Hippocampal formation (tissue), 2 donors: ENCODE measurements around the gene XRCC4.

Source experiments
- DNase-seq, 2 donors: peaks; one replicate each; lab custom pipeline; 2025; lab: John Stamatoyannopoulos, UW

XRCC4 gene

DNA sequence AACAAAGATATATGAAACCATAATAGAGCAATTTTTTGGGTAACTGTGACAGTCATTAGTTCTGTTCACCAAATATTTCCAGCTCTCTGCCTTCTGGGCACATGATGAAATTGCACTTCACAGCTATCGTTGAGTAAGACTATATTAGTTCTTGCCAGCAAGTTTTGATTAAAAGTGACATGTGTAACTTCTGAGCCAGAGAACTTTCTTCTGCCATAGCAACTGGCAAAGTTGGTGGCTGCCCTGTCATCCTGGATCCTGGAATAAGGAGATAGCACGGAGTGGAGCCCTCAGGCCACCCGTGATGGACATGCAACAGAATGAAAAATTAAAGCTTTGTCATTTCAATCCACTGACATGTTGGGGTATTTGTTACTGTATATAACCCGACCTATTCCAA is 199.8 kb downstream of the XRCC4 start:
- DNase-seq = no peak

DNA sequence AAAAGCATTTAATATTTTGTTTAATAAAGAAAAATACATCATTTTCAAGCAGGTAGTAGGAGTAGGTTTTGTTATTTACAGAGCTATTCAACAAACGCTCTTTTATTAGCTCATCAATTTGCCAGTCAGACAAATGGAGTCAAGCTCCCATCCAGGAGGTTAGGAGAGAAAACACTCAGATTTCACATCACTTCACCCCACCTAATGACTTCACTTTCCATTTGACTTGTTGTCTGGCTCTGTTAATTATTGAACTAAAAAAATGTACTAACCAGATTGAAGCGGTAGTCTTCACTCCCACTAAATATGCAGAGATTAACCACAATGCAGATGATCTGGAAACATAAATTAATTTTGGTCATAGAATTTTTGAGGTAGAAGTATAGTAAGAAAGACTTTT is 200.6 kb downstream of the XRCC4 start:
- no peak for DNase-seq

DNA sequence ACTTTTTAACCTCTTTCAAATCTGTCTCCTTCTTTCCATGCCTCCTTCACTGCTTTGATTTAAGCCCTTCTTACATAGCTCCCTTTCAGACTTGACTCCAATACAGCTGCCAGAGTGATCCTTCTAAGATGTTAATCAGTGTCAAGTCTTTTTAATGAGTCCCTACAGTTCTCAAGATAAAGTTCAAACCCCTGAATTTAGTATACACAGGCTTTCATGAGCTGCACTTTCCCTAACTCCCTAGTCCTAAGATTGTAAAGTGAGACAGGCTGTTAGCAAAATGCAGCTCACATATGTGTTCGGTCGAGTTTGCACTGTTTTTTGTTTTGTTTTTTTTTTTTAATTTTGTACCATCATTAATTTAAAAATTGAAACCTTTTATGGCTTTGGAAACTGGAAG is 203.8 kb downstream of the XRCC4 start:
- no peak for DNase-seq

DNA sequence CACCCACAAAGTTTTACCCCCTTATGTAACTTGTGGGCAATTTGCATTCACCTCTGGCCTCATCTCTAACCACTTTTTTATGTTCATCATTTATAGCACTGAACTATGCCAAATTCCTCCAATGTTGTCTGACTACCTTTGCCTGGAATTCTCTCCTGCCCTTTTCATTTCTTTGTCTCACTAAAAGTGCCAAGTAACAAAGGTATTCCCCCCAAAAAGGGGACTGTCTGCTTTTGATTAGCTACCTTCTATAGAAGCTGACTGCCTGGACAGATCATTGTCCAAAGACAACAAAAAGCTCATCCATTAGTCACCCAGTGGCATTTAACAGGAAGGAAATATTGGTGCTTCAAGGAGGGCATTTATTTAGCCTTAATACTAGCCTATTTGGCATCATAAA is 204.3 kb downstream of the XRCC4 start:
- DNase-seq = no peak

DNA sequence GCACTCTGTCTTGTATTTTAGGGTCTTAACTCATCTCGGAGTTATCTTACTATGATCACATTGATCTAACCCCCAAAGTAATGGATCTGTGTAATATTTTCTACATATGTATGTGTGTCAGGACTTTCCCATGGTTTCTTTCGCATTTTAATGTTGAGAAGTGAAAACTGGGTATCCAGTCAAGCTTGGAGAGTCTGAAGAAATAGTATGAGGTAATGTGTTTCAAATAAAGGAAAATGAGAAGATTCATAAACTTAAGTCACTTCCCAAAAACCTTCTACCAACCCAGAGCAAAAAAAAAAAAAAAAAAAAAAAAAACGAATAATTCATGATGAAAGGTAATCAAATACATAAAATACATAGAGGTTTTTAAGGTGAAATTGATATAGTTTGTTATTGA is 206.4 kb downstream of the XRCC4 start:
- no peak for DNase-seq

DNA sequence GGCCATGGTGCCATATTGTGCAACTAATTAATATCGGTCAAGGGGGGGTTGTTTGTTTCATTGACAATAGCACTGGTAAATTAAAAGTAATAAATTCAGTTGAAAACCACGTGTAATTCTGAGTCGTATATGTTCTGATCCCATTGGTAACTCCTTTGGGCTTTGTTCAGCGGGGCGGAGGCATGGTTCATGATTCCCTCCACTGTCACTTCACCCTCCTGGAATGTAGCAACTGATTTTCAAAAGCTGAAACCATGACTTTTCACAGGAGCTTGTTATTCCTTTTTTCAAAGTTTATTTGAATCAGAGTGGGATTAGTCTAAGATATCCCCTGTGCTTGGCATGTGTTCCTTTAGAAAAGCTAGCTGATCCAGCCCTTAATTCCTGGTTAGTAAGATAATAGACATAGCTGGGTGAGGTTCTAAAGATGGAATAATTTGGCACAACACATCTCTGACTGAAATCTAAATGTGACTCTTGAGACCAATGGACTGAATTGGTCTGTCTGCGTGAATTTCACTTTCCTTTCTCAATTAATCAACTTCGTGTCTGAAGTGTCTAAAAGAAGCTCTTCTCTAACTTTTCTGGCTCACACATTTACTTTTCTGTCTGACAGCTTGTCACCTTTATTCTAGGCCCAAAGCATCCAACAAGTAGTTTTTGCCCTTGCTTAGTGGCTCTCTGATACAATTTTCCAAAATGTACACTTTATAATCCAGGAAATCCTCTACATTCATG is 208.5 kb downstream of the XRCC4 start:
- no peak for DNase-seq

DNA sequence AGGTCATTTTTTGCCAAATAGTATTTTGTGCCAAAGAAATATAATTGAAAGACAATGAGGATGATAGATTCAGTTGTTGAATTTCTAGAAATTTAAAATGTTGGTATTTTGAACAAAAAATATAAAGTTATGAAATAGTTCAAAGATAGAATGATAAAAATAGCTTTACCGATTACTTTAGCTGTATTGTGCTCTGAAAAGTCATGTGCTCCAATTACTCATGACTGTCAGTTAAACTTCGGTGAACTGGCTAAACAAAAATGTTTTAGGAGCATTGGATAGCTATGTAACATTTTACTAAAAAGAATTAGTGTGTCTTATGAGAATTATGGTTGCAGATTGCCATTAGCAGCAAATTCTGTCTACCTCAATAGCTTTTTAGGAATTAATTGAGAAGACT is 216.9 kb downstream of the XRCC4 start:
- DNase-seq = no peak

DNA sequence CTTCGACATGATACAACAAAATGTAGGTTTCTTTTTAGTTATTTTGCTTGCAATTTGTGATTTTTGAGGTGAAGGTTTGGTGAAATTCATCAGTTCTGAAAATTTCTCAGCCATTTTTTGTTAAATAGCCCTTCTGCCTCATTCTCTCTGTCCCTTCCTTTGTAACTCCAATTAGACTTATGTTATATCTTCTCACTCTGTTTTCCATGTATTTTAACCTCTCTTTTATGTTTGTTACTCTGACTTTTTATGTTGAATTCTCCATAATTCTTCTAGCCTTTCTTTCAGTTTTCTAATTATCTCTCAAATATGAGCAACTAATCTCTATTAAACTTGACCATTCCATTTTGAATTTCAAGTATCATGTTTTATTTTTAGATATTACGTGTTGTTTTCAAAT is 222.0 kb downstream of the XRCC4 start:
- no peak for DNase-seq

DNA sequence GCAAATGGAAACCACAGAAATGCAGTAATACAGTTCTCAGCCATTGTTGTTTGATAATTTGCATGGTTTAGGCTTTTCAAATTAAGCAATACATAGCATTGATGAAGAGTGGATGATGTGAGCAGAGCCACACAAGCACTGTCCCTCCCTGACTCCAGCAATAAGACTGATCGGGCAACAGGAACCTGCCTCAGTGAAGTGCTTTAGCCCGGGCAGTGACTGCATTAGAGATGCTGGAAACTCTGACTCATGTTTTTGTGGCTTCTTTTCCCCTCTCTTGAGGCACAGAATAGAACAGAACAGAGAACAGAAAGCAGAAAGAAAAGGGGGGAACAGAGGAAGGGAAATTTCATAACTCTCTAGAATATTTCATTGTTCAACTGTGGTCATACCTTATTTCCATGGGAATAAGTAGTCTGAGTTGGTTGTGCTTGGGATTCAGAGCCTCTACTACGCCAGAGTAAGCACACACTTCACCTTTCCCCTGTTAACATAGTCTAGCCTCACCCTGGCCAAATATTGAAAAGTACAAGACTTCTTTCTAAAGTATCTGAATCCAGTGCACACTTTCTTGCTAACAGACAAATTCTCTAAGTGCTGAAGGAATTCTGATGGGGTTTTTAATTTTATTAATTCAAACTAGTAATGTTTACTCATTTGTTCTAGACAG is 229.4 kb downstream of the XRCC4 start:
- no peak for DNase-seq

DNA sequence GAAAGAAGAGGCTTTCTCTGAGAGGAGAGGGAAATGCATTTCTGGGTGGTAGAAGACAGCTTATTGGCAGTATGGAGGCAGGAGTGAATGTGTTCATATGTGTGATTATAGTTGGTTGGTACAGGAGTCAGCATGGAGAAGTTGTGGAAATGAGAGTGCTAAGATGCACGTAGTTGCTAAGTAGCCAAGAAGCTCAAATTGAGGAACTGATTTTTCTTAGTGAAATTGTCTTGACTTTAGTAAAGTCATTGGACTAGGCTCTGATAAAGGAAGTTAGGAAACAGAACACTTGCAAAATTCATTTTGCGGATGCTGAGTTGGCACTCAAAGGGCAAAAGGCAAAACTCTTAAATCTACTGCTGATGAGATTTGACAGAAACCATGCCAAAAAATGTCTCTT is 235.3 kb downstream of the XRCC4 start:
- peak in 1 of 2 donors; percentile 15 for DNase-seq

DNA sequence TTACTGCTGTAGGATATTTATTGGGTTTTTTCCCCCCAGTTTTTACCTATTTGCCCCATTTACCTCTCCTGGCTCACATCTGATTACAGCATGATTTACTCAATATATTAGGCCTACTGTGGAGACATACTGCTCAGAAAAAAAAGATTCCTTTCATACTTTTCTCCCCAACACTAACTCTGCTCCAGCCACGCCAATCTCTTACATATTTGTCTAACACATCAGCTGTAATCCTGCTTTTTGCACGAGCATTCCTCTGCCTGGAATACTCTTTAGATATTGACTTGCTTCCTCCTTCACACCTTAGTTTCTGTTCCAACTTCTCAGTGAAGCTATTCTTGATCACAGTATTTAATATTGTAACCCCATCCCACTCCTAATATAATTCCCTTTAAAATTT is 236.1 kb downstream of the XRCC4 start:
- DNase-seq = no peak

DNA sequence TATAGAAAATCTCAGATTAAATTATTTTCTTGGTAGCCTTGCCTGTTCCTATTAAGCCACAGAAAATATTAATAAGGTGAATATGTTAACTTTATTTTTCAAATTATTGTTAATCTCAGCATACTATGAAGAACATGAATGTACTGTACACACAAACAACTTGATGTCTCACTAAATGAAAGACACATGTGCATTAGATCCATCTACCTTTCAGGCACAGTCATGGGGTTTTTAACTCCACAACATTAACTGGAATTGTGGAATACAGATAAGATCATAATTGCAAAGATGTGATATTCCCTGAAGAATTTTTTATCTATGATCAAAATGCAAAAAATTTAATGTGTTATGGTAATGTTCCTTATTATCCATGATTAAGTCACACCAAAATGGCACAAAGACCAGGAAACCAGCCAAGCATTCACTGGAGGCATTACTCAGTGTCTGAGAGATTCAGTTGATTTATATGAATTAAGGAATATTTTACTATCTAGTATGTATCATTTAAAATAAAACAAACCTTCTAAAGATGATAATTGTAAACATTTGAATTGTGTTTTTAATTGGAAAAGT is 244.2 kb downstream of the XRCC4 start:
- DNase-seq = no peak

DNA sequence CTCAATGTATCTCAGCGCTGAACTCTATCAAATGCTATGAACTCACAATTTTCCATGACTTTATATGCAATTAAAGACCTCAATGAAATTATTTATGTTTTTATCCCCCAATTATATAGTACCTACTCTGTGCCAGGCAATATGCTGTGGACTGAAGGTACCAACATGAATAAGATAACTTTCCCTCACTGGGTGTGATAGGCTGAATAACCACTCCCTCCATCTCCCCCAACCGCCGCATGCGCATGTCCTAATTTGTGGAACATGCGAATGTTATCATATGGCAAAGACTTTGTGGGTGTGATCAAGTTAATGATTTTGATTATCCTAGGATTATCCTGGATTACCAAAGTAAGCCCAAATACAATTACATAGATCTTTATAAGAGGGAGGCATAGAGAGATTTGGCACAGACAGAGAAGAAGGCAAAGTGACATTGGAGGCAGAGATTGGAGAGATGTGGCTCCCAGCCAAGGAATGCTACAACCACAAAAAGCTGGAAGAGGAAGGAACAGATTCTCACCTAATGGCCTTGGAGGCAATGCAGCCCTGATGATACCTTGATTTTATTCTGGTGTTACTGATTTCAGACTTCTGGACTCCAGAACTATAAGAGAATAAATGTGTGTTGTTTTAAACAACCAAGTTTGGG is 245.1 kb downstream of the XRCC4 start:
- no peak for DNase-seq

DNA sequence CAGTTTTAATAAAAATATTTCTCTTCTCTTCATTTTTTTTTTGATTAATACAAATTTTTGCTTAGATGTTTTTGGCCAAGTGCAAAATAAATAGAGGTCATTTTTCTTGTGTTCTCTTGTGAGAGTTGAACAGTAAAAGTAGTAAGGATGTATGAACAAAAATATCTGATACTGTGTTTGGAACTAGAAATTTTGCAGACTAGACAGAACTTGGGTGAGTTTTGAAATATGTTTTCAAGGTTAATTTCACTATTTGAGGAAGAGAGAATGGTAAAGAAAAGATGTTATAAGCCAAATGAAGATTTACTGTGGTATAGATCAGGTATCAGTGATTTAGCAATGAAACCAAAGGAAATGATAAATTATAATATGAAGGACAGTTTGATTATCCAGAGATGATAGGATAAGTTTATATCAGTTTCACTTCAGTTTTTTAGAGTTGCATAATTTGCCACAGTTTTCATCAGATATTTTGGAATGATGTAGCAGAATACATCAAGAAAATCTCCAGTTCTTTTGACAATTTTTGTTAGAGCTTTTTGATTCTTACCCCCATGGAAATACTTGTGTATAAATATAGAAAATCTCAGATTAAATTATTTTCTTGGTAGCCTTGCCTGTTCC is 246.3 kb downstream of the XRCC4 start:
- DNase-seq = no peak

DNA sequence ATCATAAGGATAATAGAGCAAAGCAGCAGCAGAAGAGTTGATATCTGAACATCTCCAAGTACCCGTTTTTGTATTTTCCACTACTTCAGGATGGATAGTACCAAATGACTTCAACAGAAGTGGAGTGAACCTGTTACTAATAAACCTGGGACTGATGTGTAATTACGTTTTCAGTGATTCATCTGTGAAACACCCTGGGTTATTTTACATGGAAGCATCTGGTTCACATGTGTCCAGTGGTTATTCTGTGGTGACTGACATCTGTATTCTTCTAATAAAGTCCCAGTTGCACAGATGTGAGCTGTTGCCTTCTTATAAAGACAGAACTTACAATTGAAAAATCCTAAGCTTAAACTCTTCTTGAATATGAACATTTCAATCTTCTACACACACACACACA is 254.5 kb downstream of the XRCC4 start:
- no peak for DNase-seq

DNA sequence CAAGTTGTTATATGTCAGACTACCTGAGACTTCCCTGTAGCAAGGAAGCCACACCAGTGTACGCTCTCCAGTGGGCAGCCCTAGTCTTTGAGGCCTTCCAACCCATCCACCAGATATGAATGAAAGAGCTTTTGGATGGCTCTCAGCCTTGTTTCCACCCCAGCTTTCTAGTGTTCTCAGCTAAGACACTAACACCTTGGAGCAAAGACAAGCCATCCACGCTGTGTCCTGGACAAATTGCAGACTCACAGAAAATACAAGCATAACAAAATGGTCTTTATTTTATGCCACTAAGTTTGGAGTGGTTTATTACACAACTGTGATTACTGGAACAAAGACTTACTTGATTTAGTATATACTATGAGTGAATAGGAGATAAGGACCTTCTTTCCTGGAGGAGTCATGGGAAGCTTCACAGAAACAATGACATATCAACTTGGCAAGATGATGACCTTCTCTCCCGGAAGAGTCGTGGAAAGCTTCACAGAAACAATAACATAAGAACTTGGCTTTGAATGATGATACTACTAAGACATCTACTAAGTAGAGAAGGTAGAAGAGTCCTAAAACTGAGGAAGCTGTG is 260.2 kb downstream of the XRCC4 start:
- DNase-seq = no peak

DNA sequence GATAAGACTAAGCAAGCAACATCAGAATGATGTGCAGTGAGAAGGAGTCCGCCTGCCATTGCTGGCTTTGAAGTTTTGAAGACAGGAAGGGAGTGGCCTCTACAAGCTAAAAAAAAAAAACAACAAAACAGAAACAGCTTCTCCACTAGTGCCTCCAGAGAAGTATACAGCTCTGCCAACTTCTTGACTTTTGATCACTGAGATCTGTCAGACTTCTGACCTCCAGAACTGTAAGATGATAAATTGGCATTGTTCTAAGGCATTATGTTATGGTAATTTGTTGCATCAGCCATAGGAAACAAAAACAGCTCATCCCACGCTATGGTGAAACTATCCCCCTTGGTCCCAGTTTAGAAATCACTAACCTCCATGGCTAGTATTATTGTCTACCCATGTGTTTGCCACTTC is 263.2 kb downstream of the XRCC4 start:
- no peak for DNase-seq

DNA sequence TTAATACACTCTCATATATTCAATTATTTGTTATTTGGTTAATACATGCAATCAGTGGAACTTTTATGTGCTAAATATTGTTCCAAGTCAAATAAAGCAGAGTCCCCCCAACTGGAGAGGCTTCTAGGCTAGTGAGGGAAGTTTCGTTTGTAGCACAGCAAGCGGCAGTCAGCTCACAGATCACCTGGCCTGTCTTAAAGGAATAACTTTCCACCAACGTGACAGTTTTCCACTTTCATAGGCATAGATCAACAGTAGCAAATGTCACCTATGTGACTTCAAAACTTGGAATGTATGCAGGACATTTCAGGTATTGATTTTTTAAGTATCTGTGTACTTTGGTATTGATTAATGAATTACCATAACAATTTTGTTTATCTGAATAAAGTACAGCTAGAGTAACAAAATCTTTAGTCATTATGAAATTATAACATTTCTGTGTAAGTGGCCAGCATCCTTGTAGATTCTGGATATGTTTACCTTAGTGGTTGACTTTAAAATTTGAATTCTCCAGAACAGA is 264.5 kb downstream of the XRCC4 start:
- no peak for DNase-seq

DNA sequence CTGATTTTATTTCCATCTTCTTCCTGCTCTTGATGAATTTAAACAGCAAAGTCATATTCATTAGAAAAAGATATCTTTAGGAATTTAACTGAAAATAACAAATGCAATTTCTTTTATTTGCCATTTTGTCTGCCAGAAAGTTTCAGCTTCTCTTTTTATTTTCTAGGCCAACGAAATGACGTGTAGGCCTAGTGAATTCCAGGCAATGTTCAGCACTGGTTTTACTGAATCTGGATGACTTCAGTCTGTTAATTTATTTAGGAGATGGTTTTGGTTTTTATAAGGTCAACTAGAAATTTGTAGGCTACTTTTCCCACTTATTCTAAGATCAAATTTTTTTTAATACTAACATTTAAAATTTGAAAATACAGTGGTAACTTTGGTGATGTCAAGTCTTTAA is 265.1 kb downstream of the XRCC4 start:
- no peak for DNase-seq

DNA sequence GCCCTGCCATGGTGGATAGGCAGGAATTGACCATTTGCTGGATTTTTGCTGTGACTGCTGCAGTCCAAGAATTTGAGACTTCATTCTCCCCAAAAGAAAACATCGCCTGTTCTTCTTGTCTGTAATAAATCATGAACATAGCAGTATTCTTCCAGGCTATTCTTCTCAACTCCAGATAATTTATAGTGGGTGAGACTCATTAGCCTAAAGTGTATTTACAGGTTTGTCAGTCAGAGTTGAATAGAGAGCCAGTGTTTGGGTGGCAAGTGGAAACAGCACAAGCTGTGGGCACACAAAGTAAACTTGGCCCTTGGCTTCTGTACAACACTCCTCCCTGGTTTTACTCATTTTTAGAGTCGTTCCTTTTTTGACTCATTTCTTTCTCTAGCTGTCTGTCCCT is 266.0 kb downstream of the XRCC4 start:
- no peak for DNase-seq

DNA sequence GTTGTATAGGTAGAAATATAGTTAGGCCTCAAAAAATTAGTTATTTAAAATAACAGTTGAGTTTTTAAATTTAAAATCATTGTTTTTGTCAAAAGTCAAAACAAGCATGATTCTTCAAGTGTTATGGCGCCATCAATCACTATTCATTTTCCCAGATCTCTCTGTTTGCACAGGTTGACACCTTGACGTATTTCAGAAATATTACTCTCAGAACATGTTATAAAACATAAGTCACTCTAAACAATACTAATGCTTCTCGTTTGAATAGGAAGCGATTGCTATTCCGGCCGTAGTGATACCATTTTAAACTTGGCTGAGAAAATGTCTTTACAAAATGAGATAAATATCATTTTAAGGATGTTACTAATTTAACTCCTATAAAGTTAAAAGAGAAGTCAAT is 268.1 kb downstream of the XRCC4 start:
- DNase-seq = no peak

DNA sequence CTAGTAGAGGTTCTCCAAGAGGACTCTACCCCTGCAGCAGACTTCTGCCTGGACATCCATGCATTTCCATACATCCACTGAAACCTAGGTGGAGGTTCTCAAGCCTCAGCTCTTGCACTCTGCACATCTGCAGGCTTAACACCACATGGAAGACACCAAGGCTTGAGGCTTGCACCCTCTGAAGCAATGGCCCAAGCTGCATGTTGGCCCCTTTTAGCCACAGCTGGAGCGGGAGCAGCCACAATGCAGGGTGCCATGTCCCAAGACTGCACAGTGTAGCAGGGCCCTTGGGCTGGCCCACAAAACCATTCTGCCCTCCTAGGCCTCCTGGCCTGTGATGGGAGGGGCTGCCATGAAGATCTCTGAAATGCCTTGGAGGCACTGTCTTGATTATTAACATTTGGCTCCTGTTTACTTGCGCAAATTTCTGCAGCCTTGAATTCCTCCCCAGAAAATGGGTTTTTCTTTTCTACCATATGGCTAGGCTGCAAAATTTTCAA is 271.0 kb downstream of the XRCC4 start:
- no peak for DNase-seq
